H1 (cell line): ENCODE results near the gene EVPLL. TPM values are rescaled to one million over a fixed set of nuclear protein-coding genes. Genes with fewer than 3 reads are reported as not detected.

Source experiments
- CTCF ChIA-PET: fragments of 300-600 bp; sonication (Branson Sonifier 250); formaldehyde crosslinking; loops from one replicate; lab custom pipeline; 2021; ENCODE audit not compliant: partially characterized antibody; lab: Charles Lee
- POLR2A ChIA-PET: fragments of 300-600 bp; sonication (Branson Sonifier 250); formaldehyde crosslinking; loops from one replicate; lab custom pipeline; 2021; ENCODE audit warnings: inconsistent platforms; ENCODE audit not compliant: partially characterized antibody; lab: Charles Lee
- DNase-seq, 2 experiments: peaks; one replicate each; pipeline versions ENCODE4 v3.0.0 to v3.0.0-alpha.2; 2010 to 2022; ENCODE audit warnings: low spot score in 2 of 2, low read depth in 1 of 2, mixed read lengths in 1 of 2
- FAIRE-seq: peaks from 2 replicates; lab custom pipeline; 2011; peaks lifted over from hg19 to GRCh38; lab: Jason Lieb, UNC
- H2AFZ ChIP-seq: 2 replicates; pipeline ENCODE4 v1.8.1; 2012; ENCODE audit warnings: low read length, inconsistent platforms
- H2AK5ac ChIP-seq: 2 replicates; pipeline ENCODE4 v1.6.1; 2013; ENCODE audit warnings: low read depth, low read length
- H2BK120ac ChIP-seq: replicated peaks from 2 replicates; pipeline ENCODE3; 2013; ENCODE audit warnings: low read depth, low read length, inconsistent platforms
- H2BK12ac ChIP-seq: 2 replicates; pipeline ENCODE4 v1.6.1; 2013; ENCODE audit warnings: low read depth, low read length
- H2BK15ac ChIP-seq: 2 replicates; pipeline ENCODE4 v1.6.1; 2013; ENCODE audit warnings: low read length
- H2BK20ac ChIP-seq: 2 replicates; pipeline ENCODE4 v1.6.1; 2013; ENCODE audit warnings: low read length
- H2BK5ac ChIP-seq: 2 replicates; pipeline ENCODE4 v1.6.1; 2013; ENCODE audit warnings: low read depth, low read length
- H3K14ac ChIP-seq: 2 replicates; pipeline ENCODE4 v1.6.1; 2013; ENCODE audit warnings: inconsistent platforms; ENCODE audit not compliant: insufficient read length
- H3K18ac ChIP-seq: 2 replicates; pipeline ENCODE4 v1.6.1; 2013; ENCODE audit warnings: low read length; ENCODE audit errors: extremely low read depth
- H3K23ac ChIP-seq: 2 replicates; pipeline ENCODE4 v1.6.1; 2013; ENCODE audit warnings: inconsistent platforms; ENCODE audit not compliant: insufficient read length
- H3K23me2 ChIP-seq: 2 replicates; pipeline ENCODE4 v1.6.1; 2013; ENCODE audit warnings: low read depth, low read length
- H3K27ac ChIP-seq: 2 replicates; pipeline ENCODE4 v1.6.1; 2011; ENCODE audit warnings: low read depth, low read length, inconsistent platforms
- H3K27me3 ChIP-seq, 4 experiments: replicated peaks in 1 of 4; 1 replicate in 1 of 4; 2 replicates in 3 of 4; pipeline versions ENCODE4 v1.6.1 to v1.8.1; 2011 to 2013; ENCODE audit warnings: low read length in 3 of 4, mild to moderate bottlenecking in 3 of 4, inconsistent platforms in 2 of 4, mixed read lengths in 2 of 4, moderate library complexity in 1 of 4; ENCODE audit not compliant: control insufficient read depth in 3 of 4, insufficient read depth in 3 of 4; ENCODE audit errors: extremely low read depth in 1 of 4
- H3K36me3 ChIP-seq, 4 experiments: 2 replicates each; pipeline versions ENCODE4 v1.6.1 to v1.8.1; 2011 to 2013; ENCODE audit warnings: mild to moderate bottlenecking in 4 of 4, low read length in 3 of 4, moderate library complexity in 2 of 4, control low read depth in 1 of 4, inconsistent platforms in 1 of 4; ENCODE audit not compliant: insufficient read depth in 4 of 4, control insufficient read depth in 2 of 4
- H3K4ac ChIP-seq: replicated peaks from 2 replicates; pipeline ENCODE3; 2013; ENCODE audit warnings: low read length, low read depth, mixed read lengths, inconsistent platforms; ENCODE audit not compliant: insufficient read length
- H3K4me1 ChIP-seq, 4 experiments: replicated peaks in 1 of 4; 1 replicate in 1 of 4; 2 replicates in 3 of 4; pipeline versions ENCODE4 v1.6.1 to v1.8.1; 2011 to 2013; ENCODE audit warnings: low read length in 3 of 4, inconsistent platforms in 2 of 4, mixed read lengths in 1 of 4; ENCODE audit not compliant: insufficient read depth in 4 of 4, control insufficient read depth in 3 of 4
- H3K4me2 ChIP-seq, 2 experiments: 2 replicates each; pipeline versions ENCODE4 v1.6.1 to v1.8.1; 2011 to 2013; ENCODE audit warnings: low read depth in 2 of 2, low read length in 2 of 2, control low read depth in 1 of 2, inconsistent platforms in 1 of 2, mild to moderate bottlenecking in 1 of 2; ENCODE audit not compliant: insufficient read depth in 1 of 2
- H3K4me3 ChIP-seq, 4 experiments: fragments of 200-600, 300-600 bp in 1 of 4; sonication (generic), shearing (Covaris generic), sonication (Bioruptor Twin) in 1 of 4; 2 replicates each; pipeline versions ENCODE4 v1.5.1 to v1.8.1; 2011 to 2016; ENCODE audit warnings: low read length in 4 of 4, low read depth in 3 of 4, control low read depth in 2 of 4, inconsistent platforms in 2 of 4, mild to moderate bottlenecking in 2 of 4, mixed read lengths in 1 of 4, moderate library complexity in 1 of 4; ENCODE audit not compliant: insufficient read depth in 2 of 4; ENCODE audit errors: extremely low read depth in 1 of 4
- H3K56ac ChIP-seq: replicated peaks from 2 replicates; pipeline ENCODE3; 2013; ENCODE audit warnings: low read depth, mild to moderate bottlenecking, mixed read lengths, low read length, inconsistent platforms; ENCODE audit not compliant: insufficient read length
- H3K79me1 ChIP-seq: 2 replicates; pipeline ENCODE4 v1.6.1; 2013; ENCODE audit warnings: low read depth, low read length, control low read depth
- H3K79me2 ChIP-seq, 2 experiments: 2 replicates each; pipeline versions ENCODE4 v1.6.1 to v1.8.1; 2012 to 2013; ENCODE audit warnings: low read length in 2 of 2, mild to moderate bottlenecking in 2 of 2, inconsistent platforms in 1 of 2; ENCODE audit not compliant: insufficient read depth in 2 of 2, control insufficient read depth in 1 of 2
- H3K9ac ChIP-seq, 4 experiments: replicated peaks in 1 of 4; 1 replicate in 1 of 4; 2 replicates in 3 of 4; pipeline versions ENCODE4 v1.6.1 to v1.8.1; 2011 to 2013; ENCODE audit warnings: low read depth in 3 of 4, low read length in 3 of 4, control low read depth in 2 of 4, mild to moderate bottlenecking in 2 of 4, moderate library complexity in 2 of 4, inconsistent platforms in 1 of 4; ENCODE audit errors: extremely low read depth in 1 of 4
- H3K9me3 ChIP-seq, 2 experiments: 2 replicates each; pipeline versions ENCODE4 v1.6.1 to v1.8.1; 2012 to 2013; ENCODE audit warnings: mild to moderate bottlenecking in 2 of 2, moderate library complexity in 2 of 2, control low read depth in 1 of 2, inconsistent platforms in 1 of 2, low read depth in 1 of 2, low read length in 1 of 2, mixed read lengths in 1 of 2; ENCODE audit not compliant: insufficient read depth in 2 of 2
- H4K20me1 ChIP-seq, 2 experiments: replicated peaks in 1 of 2; 2 replicates each; pipeline versions ENCODE3 to v1.8.1; 2011 to 2013; ENCODE audit warnings: inconsistent platforms in 2 of 2, low read length in 2 of 2, mild to moderate bottlenecking in 1 of 2; ENCODE audit not compliant: insufficient read depth in 2 of 2, control insufficient read depth in 1 of 2
- H4K5ac ChIP-seq: 2 replicates; pipeline ENCODE4 v1.6.1; 2013; ENCODE audit warnings: low read length, low read depth, mixed read lengths, inconsistent platforms; ENCODE audit not compliant: insufficient read length
- H4K8ac ChIP-seq: 2 replicates; pipeline ENCODE4 v1.8.0; 2013; ENCODE audit warnings: mild to moderate bottlenecking, moderate library complexity, low read length, inconsistent platforms; ENCODE audit not compliant: insufficient read depth; ENCODE audit errors: extremely low read depth
- H4K91ac ChIP-seq: replicated peaks from 2 replicates; pipeline ENCODE3; 2013; ENCODE audit warnings: low read length, mixed read lengths, inconsistent platforms; ENCODE audit not compliant: insufficient read length
- CBX5 ChIP-seq: fragments of 300-800, 300-1000 bp; sonication (generic); IDR thresholded peaks from 2 replicates; pipeline ENCODE4 v1.7.1; 2016; ENCODE audit warnings: antibody characterized with exemption, low read length, low read depth
- CBX8 ChIP-seq: fragments of 300-800, 300-1000 bp; sonication (generic); IDR thresholded peaks from 2 replicates; pipeline ENCODE4 v1.7.1; 2016; ENCODE audit warnings: low read depth, low read length, borderline replicate concordance
- WGBS, 2 experiments: shearing (Covaris generic) in 1 of 2; methylation state at CpG; one replicate each; pipeline versions ENCODE4 v1.1.6 to v1.1.7; 2013 to 2015; ENCODE audit warnings: low lambda C conversion rate in 2 of 2, mixed read lengths in 2 of 2, inconsistent platforms in 1 of 2, low coverage in 1 of 2, missing lambda C conversion rate in 1 of 2; ENCODE audit not compliant: insufficient replicate concordance in 2 of 2, insufficient coverage in 1 of 2, insufficient read length in 1 of 2; ENCODE audit errors: extremely low coverage in 1 of 2, missing lambda C conversion rate in 1 of 2; 5-methylcytosine and 5-hydroxymethylcytosine counted together
- polyA plus RNA-seq, 7 experiments: library from polyadenylated mRNA; depleted of rRNA in 3 of 7; stranded (reverse) in 5 of 7; unstranded in 2 of 7; fragments of >200 nt in 5 of 7; fragments of 200-250 nt in 2 of 7; gene quantifications; 1 replicate in 5 of 7; 2 replicates in 1 of 7; 4 replicates in 1 of 7; pipeline versions ENCODE4 v1.2.1 to v1.2.3, GENCODE V29; 2011 to 2013; ENCODE audit warnings: missing spikeins in 2 of 7, mixed read lengths in 2 of 7
- total RNA-seq: library from RNA; stranded (reverse); fragmentation: NEBNext Ultra II Directional; extraction: Animal tissue kit (Norgen Biotek cat#: 25700); gene quantifications from 2 replicates; pipeline ENCODE4 v1.2.1, GENCODE V29; 2021

Gene EVPLL
- total and polyA plus RNA-seq, 2 of the 8 experiments (the other 6 are each of a cell fraction or from before 2014, with no cell fraction given): 0.06 TPM; not detected in 1

DNA sequence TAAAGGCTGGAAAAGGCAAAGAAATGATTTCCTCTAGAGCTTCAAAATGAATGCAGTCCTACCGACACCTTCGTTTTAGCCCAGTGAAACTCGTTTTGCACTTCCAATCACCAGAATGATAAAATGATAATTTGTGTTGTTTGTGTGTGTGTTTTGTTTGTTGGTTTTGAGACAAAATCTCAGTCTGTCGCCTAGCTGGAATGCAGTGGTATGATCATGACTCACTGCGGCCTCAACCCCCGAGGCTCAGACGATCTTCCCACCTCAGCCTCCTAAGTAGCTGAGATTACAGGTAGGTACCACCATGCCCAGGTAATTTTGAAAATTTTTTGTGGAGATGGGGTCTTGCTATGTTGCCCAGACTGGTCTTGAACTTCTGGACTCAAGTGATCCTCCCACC, 3.4 kb upstream of the EVPLL start:
- no peak for FAIRE-seq
- no peak overlapping the region for H3K23ac ChIP-seq
- H2AFZ ChIP-seq: no peak overlapping the region
- no peak overlapping the region for H2BK20ac ChIP-seq
- no peaks in the 10 kb centered on the region for H3K27me3 ChIP-seq
- no peak overlapping the region for H4K91ac ChIP-seq
- no peak overlapping the region for H2BK15ac ChIP-seq
- H3K27ac ChIP-seq: no peak overlapping the region
- H3K9me3 ChIP-seq: peaks cover 0 to 5% of the 10 kb centered on the region in 2 experiments; a peak in 1 of 4 replicates
- H3K36me3 ChIP-seq: no peaks in the 10 kb centered on the region
- H3K4me1 ChIP-seq: no peaks in the 10 kb centered on the region
- no peak overlapping the region for H3K4me2 ChIP-seq
- ChIA-PET POLR2A (interaction anchor here (1.3 kb wide), 1 partner anchor 9 kb away, joined by 3 read pairs; no protein-coding TSS in a partner anchor), CTCF (interaction anchor here (0.6 kb wide), 1 partner anchor 226 kb away, joined by 3 read pairs; no protein-coding TSS in a partner anchor)
- no peak overlapping the region for H2BK120ac ChIP-seq
- DNase-seq: no peak
- H2BK12ac ChIP-seq: no peak overlapping the region
- H3K56ac ChIP-seq: no peak overlapping the region
- H3K79me2 ChIP-seq: no peaks in the 10 kb centered on the region
- H3K18ac ChIP-seq: no peak overlapping the region
- H4K20me1 ChIP-seq: no peaks in the 10 kb centered on the region
- no peak overlapping the region for H3K9ac ChIP-seq
- no peak overlapping the region for H4K8ac ChIP-seq
- no peak overlapping the region for H3K4me3 ChIP-seq
- H3K4ac ChIP-seq: no peak overlapping the region
- H2BK5ac ChIP-seq: no peak overlapping the region
- H2AK5ac ChIP-seq: no peak overlapping the region
- H4K5ac ChIP-seq: no peak overlapping the region
- H3K79me1 ChIP-seq: no peaks in the 10 kb centered on the region
- 91% methylated on average over 7 of the region's 7 CpGs; no CpG with 5 or more reads in 1 of the 2 experiments for WGBS, 2 experiments
- H3K14ac ChIP-seq: no peak overlapping the region
- no peaks in the 10 kb centered on the region for H3K23me2 ChIP-seq
- TF ChIP-seq CBX8 (no peak), CBX5 (no peak)
